ENCODE data around the gene KRT4. TPM values are rescaled to one million over a fixed set of nuclear protein-coding genes. Genes with fewer than 3 reads are reported as not detected.

The KRT4 gene
- total and polyA plus RNA-seq, 2 experiments from 2014 or later: not detected

GRCh38 chr12:52846356-52846970, 32.5 kb upstream of the KRT4 start:
- H3K36me3 ChIP-seq (ENCODE audit: insufficient read depth): no peaks in the 10 kb centered on the region
- Mint-ChIP-seq H3K4me1 (no peaks in the 10 kb centered on the region), H3K36me3 (ENCODE audit: low read depth) (no peaks in the 10 kb centered on the region), H3K27ac (no peak overlapping the region), H3K9me3 (no peaks in the 10 kb centered on the region; the same call in 1 of the 3 replicates), H3K27me3 (ENCODE audit: insufficient read depth, low read depth, poor library complexity) (peaks cover 1% of the 10 kb centered on the region), H3K4me3 (no peak overlapping the region)
- H4K20me1 ChIP-seq (replicated peaks; ENCODE audit: insufficient read depth): no peaks in the 10 kb centered on the region; the same call in 1 of the 2 replicates
- no peak for TF ChIP-seq ETS1 (IDR thresholded peaks at IDR 0.05)
- TF ChIP-seq EZH2 (IDR thresholded peaks at IDR 0.05; ENCODE audit: low read depth, unreplicated experiment): no peak
- no peak for TF ChIP-seq EZH2phosphoT487 (IDR thresholded peaks at IDR 0.05; ENCODE audit: unreplicated experiment)
- TF ChIP-seq, protein P1, sequence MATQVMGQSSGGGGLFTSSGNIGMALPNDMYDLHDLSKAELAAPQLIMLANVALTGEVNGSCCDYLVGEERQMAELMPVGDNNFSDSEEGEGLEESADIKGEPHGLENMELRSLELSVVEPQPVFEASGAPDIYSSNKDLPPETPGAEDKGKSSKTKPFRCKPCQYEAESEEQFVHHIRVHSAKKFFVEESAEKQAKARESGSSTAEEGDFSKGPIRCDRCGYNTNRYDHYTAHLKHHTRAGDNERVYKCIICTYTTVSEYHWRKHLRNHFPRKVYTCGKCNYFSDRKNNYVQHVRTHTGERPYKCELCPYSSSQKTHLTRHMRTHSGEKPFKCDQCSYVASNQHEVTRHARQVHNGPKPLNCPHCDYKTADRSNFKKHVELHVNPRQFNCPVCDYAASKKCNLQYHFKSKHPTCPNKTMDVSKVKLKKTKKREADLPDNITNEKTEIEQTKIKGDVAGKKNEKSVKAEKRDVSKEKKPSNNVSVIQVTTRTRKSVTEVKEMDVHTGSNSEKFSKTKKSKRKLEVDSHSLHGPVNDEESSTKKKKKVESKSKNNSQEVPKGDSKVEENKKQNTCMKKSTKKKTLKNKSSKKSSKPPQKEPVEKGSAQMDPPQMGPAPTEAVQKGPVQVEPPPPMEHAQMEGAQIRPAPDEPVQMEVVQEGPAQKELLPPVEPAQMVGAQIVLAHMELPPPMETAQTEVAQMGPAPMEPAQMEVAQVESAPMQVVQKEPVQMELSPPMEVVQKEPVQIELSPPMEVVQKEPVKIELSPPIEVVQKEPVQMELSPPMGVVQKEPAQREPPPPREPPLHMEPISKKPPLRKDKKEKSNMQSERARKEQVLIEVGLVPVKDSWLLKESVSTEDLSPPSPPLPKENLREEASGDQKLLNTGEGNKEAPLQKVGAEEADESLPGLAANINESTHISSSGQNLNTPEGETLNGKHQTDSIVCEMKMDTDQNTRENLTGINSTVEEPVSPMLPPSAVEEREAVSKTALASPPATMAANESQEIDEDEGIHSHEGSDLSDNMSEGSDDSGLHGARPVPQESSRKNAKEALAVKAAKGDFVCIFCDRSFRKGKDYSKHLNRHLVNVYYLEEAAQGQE (IDR thresholded peaks at IDR 0.05; ENCODE audit: unreplicated experiment): no peak
- no peak for TF ChIP-seq JUNB (IDR thresholded peaks at IDR 0.05; ENCODE audit: unreplicated experiment)
- TF ChIP-seq, protein P2, sequence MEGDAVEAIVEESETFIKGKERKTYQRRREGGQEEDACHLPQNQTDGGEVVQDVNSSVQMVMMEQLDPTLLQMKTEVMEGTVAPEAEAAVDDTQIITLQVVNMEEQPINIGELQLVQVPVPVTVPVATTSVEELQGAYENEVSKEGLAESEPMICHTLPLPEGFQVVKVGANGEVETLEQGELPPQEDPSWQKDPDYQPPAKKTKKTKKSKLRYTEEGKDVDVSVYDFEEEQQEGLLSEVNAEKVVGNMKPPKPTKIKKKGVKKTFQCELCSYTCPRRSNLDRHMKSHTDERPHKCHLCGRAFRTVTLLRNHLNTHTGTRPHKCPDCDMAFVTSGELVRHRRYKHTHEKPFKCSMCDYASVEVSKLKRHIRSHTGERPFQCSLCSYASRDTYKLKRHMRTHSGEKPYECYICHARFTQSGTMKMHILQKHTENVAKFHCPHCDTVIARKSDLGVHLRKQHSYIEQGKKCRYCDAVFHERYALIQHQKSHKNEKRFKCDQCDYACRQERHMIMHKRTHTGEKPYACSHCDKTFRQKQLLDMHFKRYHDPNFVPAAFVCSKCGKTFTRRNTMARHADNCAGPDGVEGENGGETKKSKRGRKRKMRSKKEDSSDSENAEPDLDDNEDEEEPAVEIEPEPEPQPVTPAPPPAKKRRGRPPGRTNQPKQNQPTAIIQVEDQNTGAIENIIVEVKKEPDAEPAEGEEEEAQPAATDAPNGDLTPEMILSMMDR (conservative IDR thresholded peaks at IDR 0.05; ENCODE audit: low read depth in 2 of 2): no peak
- H3K9me2 ChIP-seq (ENCODE audit: insufficient read depth): peaks cover 2% of the 10 kb centered on the region; the same call in 1 of the 2 replicates
- ATAC-seq (no peak), DNase-seq (ENCODE audit: low spot score) (no peak)
- H3K27me3 ChIP-seq (ENCODE audit: insufficient read depth): no peaks in the 10 kb centered on the region
- H3K4me1 ChIP-seq (ENCODE audit: insufficient read depth): no peaks in the 10 kb centered on the region
- no peak overlapping the region for H3K4me3 ChIP-seq
- no peaks in the 10 kb centered on the region for H3F3A ChIP-seq (replicated peaks; ENCODE audit: low read depth)
- H3K4me2 ChIP-seq: no peak overlapping the region
- H2AFZ ChIP-seq: no peak overlapping the region
- H3K27ac ChIP-seq (ENCODE audit: low read depth): no peak overlapping the region
- no peaks in the 10 kb centered on the region for H3K79me2 ChIP-seq (replicated peaks; ENCODE audit: insufficient read depth)

DNA sequence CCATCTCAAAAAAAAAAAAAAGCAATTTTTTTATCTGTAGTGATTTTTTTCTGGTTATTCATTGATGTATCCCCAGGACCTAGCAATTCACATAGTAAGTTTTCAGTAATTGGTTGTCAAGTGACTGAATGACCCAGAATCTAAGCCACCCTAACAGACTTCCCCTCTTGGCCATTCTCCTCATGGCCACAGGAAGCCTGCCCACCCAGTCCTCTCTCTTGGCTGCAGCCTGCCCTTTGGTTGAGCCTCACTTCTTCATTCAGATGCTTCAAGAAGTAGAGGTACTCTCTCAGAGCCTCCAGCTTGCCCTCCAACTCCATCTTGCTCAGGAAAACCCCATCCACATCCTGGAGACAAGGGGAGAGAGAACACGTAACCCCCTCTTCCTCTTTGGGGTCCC, 32.0 kb upstream of the KRT4 start:
- Histone ChIP-seq H3K36me3 (ENCODE audit: insufficient read depth) (no peaks in the 10 kb centered on the region), H3K4me1 (ENCODE audit: insufficient read depth) (no peaks in the 10 kb centered on the region), H3K4me3 (no peak overlapping the region), H3K27me3 (ENCODE audit: insufficient read depth) (no peaks in the 10 kb centered on the region), H3K27ac (ENCODE audit: low read depth) (no peak overlapping the region), H4K20me1 (replicated peaks; ENCODE audit: insufficient read depth) (no peaks in the 10 kb centered on the region; the same call in 1 of the 2 replicates), H3F3A (replicated peaks; ENCODE audit: low read depth) (no peaks in the 10 kb centered on the region), H3K4me2 (no peak overlapping the region), H2AFZ (no peak overlapping the region), H3K9me2 (ENCODE audit: insufficient read depth) (0 out of 2 replicates have a peak, but pooled peaks cover 2% of the 10 kb centered on the region), H3K79me2 (replicated peaks; ENCODE audit: insufficient read depth) (no peaks in the 10 kb centered on the region)
- Mint-ChIP-seq H3K4me3 (no peak overlapping the region), H3K4me1 (no peaks in the 10 kb centered on the region), H3K27ac (no peak overlapping the region), H3K27me3 (ENCODE audit: insufficient read depth, low read depth, poor library complexity) (peaks cover 1% of the 10 kb centered on the region), H3K9me3 (no peaks in the 10 kb centered on the region; the same call in 1 of the 3 replicates), H3K36me3 (ENCODE audit: low read depth) (no peaks in the 10 kb centered on the region)
- ATAC-seq (no peak), DNase-seq (ENCODE audit: low spot score) (no peak)
- TF ChIP-seq, protein P3, sequence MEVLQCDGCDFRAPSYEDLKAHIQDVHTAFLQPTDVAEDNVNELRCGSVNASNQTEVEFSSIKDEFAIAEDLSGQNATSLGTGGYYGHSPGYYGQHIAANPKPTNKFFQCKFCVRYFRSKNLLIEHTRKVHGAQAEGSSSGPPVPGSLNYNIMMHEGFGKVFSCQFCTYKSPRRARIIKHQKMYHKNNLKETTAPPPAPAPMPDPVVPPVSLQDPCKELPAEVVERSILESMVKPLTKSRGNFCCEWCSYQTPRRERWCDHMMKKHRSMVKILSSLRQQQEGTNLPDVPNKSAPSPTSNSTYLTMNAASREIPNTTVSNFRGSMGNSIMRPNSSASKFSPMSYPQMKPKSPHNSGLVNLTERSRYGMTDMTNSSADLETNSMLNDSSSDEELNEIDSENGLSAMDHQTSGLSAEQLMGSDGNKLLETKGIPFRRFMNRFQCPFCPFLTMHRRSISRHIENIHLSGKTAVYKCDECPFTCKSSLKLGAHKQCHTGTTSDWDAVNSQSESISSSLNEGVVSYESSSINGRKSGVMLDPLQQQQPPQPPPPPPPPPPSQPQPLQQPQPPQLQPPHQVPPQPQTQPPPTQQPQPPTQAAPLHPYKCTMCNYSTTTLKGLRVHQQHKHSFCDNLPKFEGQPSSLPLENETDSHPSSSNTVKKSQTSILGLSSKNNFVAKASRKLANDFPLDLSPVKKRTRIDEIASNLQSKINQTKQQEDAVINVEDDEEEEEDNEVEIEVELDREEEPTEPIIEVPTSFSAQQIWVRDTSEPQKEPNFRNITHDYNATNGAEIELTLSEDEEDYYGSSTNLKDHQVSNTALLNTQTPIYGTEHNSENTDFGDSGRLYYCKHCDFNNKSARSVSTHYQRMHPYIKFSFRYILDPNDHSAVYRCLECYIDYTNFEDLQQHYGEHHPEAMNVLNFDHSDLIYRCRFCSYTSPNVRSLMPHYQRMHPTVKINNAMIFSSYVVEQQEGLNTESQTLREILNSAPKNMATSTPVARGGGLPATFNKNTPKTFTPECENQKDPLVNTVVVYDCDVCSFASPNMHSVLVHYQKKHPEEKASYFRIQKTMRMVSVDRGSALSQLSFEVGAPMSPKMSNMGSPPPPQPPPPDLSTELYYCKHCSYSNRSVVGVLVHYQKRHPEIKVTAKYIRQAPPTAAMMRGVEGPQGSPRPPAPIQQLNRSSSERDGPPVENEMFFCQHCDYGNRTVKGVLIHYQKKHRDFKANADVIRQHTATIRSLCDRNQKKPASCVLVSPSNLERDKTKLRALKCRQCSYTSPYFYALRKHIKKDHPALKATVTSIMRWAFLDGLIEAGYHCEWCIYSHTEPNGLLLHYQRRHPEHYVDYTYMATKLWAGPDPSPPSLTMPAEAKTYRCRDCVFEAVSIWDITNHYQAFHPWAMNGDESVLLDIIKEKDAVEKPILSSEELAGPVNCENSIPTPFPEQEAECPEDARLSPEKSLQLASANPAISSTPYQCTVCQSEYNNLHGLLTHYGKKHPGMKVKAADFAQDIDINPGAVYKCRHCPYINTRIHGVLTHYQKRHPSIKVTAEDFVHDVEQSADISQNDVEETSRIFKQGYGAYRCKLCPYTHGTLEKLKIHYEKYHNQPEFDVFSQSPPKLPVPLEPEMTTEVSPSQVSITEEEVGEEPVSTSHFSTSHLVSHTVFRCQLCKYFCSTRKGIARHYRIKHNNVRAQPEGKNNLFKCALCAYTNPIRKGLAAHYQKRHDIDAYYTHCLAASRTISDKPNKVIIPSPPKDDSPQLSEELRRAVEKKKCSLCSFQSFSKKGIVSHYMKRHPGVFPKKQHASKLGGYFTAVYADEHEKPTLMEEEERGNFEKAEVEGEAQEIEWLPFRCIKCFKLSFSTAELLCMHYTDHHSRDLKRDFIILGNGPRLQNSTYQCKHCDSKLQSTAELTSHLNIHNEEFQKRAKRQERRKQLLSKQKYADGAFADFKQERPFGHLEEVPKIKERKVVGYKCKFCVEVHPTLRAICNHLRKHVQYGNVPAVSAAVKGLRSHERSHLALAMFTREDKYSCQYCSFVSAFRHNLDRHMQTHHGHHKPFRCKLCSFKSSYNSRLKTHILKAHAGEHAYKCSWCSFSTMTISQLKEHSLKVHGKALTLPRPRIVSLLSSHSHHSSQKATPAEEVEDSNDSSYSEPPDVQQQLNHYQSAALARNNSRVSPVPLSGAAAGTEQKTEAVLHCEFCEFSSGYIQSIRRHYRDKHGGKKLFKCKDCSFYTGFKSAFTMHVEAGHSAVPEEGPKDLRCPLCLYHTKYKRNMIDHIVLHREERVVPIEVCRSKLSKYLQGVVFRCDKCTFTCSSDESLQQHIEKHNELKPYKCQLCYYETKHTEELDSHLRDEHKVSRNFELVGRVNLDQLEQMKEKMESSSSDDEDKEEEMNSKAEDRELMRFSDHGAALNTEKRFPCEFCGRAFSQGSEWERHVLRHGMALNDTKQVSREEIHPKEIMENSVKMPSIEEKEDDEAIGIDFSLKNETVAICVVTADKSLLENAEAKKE (CRISPR knock-in tag; IDR thresholded peaks at IDR 0.05): no peak
- TF ChIP-seq ZNF114 (CRISPR knock-in tag; IDR thresholded peaks at IDR 0.05): no peak
